CD4-positive, alpha-beta memory T cell (primary cell): ENCODE data around the gene TSPAN1. TPM values are rescaled to one million over a fixed set of nuclear protein-coding genes. Genes with fewer than 3 reads are reported as not detected.

Experiments used
- CTCF ChIA-PET: fragments of 350-600 bp; sonication (Branson Sonifier 250); formaldehyde crosslinking; loops from one replicate; lab custom pipeline; 2021; ENCODE audit warnings: inconsistent platforms; ENCODE audit not compliant: partially characterized antibody; lab: Charles Lee
- POLR2A ChIA-PET: fragments of 350-600 bp; sonication (Branson Sonifier 250); formaldehyde crosslinking; loops from one replicate; lab custom pipeline; 2021; ENCODE audit not compliant: partially characterized antibody; lab: Charles Lee
- DNase-seq, 5 donors: peaks; one replicate each; pipeline versions ENCODE4 v3.0.0 to v3.0.0-alpha.2; 2020 to 2022; ENCODE audit warnings: mixed read lengths in 1 of 5
- H3K27ac ChIP-seq: one replicate; pipeline ENCODE4 v1.7.0; 2013; ENCODE audit warnings: low read depth, low read length
- H3K27me3 ChIP-seq: 2 replicates; pipeline ENCODE4 v1.7.0; 2013; ENCODE audit warnings: mild to moderate bottlenecking, low read length, moderate library complexity; ENCODE audit not compliant: insufficient read depth
- H3K36me3 ChIP-seq: 2 replicates; pipeline ENCODE4 v1.7.0; 2013; ENCODE audit warnings: mild to moderate bottlenecking, low read length, moderate library complexity; ENCODE audit not compliant: insufficient read depth
- H3K4me1 ChIP-seq: 2 replicates; pipeline ENCODE4 v1.7.0; 2013; ENCODE audit warnings: mild to moderate bottlenecking, low read length, moderate library complexity; ENCODE audit not compliant: insufficient read depth
- H3K4me3 ChIP-seq, 2 donors: one replicate each; pipeline ENCODE4 v1.7.0; 2013; ENCODE audit warnings: low read length in 2 of 2, mild to moderate bottlenecking in 1 of 2
- H3K9me3 ChIP-seq, 2 donors: one replicate each; pipeline ENCODE4 v1.7.0; 2013; ENCODE audit warnings: low read length in 2 of 2, control low read depth in 1 of 2; ENCODE audit not compliant: control insufficient read depth in 1 of 2
- H3K27ac Mint-ChIP-seq, 7 donors: one replicate each; pipeline ENCODE4 v1.8.0; 2020 to 2021; ENCODE audit warnings: mixed read lengths in 7 of 7, mild to moderate bottlenecking in 6 of 7, inconsistent platforms in 3 of 7, moderate library complexity in 3 of 7
- H3K27me3 Mint-ChIP-seq, 2 donors: one replicate each; pipeline ENCODE4 v1.8.0; 2020 to 2021; ENCODE audit warnings: mixed read lengths in 2 of 2
- H3K36me3 Mint-ChIP-seq, 2 donors: one replicate each; pipeline ENCODE4 v1.8.0; 2020 to 2021; ENCODE audit warnings: mixed read lengths in 2 of 2, inconsistent platforms in 1 of 2, mild to moderate bottlenecking in 1 of 2
- H3K4me1 Mint-ChIP-seq, 4 donors: one replicate each; pipeline ENCODE4 v1.8.0; 2020 to 2021; ENCODE audit warnings: mixed read lengths in 4 of 4, mild to moderate bottlenecking in 1 of 4
- H3K4me3 Mint-ChIP-seq, 8 donors: one replicate each; pipeline ENCODE4 v1.8.0; 2020 to 2021; ENCODE audit warnings: mixed read lengths in 8 of 8, mild to moderate bottlenecking in 7 of 8, moderate library complexity in 6 of 8, inconsistent platforms in 3 of 8
- H3K9me3 Mint-ChIP-seq, 8 donors: one replicate each; pipeline ENCODE4 v1.8.0; 2020 to 2021; ENCODE audit warnings: mixed read lengths in 8 of 8, mild to moderate bottlenecking in 5 of 8, inconsistent platforms in 3 of 8, moderate library complexity in 1 of 8
- intact Hi-C: fragments of 100-400 bp; cut with micrococcal nuclease; formaldehyde crosslinking; loops from one replicate; pipeline ENCODE4 v1.15.1; 2023
- polyA plus RNA-seq, 2 donors: library from polyadenylated mRNA; unstranded; fragments of 300-500 nt; fragmentation: Illumina TruSeq; gene quantifications; one replicate each; pipeline ENCODE4 v1.2.3, GENCODE V29; 2021
- total RNA-seq, 2 experiments: library from RNA; stranded (reverse); gene quantifications; one replicate each; pipeline ENCODE4 v1.2.3, GENCODE V29; 2021

Gene TSPAN1
- total and polyA plus RNA-seq, 4 experiments from 2014 or later, result not detected

DNA sequence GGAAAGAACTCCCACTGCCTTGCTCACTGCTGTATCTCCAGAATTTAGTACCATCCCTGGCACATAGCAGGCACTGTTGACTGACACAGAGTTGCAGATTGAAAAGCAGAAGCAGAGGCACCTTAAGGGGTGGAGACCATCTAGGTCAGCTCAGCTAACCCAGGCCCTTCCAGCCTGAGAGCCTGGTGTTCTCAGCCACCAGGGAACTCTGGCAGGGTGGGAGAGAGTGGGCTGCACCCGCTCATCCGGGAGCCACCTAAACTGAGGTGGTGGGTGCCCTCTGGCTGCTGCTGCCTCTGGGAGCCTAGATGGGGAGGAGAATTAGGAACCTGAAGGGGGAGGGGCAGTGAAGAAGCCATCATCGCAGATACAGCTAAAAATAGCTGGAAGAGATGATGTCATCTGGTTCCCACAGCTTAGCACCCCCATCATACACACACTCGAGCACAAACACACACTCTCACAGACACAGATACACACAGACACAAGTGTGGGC lies 1.5 kb upstream of the TSPAN1 start:
- Histone ChIP-seq H3K9me3 (no peaks in the 10 kb centered on the region), H3K27ac (no peak overlapping the region), H3K36me3 (no peaks in the 10 kb centered on the region), H3K4me3 (no peak overlapping the region), H3K4me1 (no peaks in the 10 kb centered on the region), H3K27me3 (no peaks in the 10 kb centered on the region)
- no peaks in the 10 kb centered on the region for H3K4me1 Mint-ChIP-seq
- no peak overlapping the region for H3K4me3 Mint-ChIP-seq
- H3K27ac Mint-ChIP-seq, result no peak overlapping the region
- no peaks in the 10 kb centered on the region for H3K9me3 Mint-ChIP-seq
- ChIA-PET CTCF (no interaction called here), POLR2A (no interaction called here)
- intact Hi-C loops, result no loop called here
- DNase-seq, result no peak
- H3K27me3 Mint-ChIP-seq, result peaks cover 2 to 4% of the 10 kb centered on the region in 2 donors
- H3K36me3 Mint-ChIP-seq, result no peaks in the 10 kb centered on the region

DNA sequence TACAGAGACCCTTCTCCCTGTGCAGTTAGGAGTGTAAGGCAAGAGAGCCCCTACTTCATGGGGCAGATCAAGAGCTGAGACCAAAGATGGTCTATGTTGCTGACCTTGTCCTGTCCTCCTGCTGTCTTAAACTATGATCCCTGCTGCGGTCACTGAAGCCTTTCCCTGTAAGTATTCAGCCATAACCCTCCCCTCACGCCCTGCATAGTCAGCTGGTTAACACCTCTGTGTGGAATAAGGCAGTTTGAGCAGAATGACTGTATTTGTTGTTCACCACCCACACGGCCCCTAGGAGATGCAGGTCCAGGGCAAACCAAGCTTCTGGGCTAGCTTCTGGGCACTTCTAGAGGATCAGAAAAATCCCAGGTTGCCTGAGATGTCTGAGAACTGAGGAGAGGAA lies 356 bp downstream of the TSPAN1 start:
- POLR2A ChIA-PET, result interaction anchor here (1.0 kb wide), 1 partner anchor 8 kb away, joined by 3 read pairs; no protein-coding TSS in a partner anchor
- no peaks in the 10 kb centered on the region for H3K9me3 ChIP-seq
- CTCF ChIA-PET, result interaction anchor here (10.8 kb wide), 1 partner anchor 139 kb away, joined by 162 read pairs; no protein-coding TSS in a partner anchor
- intact Hi-C loops, result no loop called here
- no peaks in the 10 kb centered on the region for H3K4me1 Mint-ChIP-seq
- no peaks in the 10 kb centered on the region for H3K36me3 ChIP-seq
- H3K4me3 ChIP-seq, result no peak overlapping the region
- no peak overlapping the region for H3K27ac ChIP-seq
- DNase-seq, result no peak
- H3K27ac Mint-ChIP-seq, result peak overlapping the region in 1 of 7 donors; percentile 15
- H3K4me3 Mint-ChIP-seq, result no peak overlapping the region
- H3K4me1 ChIP-seq, result no peaks in the 10 kb centered on the region
- H3K27me3 ChIP-seq, result no peaks in the 10 kb centered on the region
- H3K36me3 Mint-ChIP-seq, result no peaks in the 10 kb centered on the region
- peaks cover 2% of the 10 kb centered on the region in 2 donors for H3K27me3 Mint-ChIP-seq
- no peaks in the 10 kb centered on the region for H3K9me3 Mint-ChIP-seq

DNA sequence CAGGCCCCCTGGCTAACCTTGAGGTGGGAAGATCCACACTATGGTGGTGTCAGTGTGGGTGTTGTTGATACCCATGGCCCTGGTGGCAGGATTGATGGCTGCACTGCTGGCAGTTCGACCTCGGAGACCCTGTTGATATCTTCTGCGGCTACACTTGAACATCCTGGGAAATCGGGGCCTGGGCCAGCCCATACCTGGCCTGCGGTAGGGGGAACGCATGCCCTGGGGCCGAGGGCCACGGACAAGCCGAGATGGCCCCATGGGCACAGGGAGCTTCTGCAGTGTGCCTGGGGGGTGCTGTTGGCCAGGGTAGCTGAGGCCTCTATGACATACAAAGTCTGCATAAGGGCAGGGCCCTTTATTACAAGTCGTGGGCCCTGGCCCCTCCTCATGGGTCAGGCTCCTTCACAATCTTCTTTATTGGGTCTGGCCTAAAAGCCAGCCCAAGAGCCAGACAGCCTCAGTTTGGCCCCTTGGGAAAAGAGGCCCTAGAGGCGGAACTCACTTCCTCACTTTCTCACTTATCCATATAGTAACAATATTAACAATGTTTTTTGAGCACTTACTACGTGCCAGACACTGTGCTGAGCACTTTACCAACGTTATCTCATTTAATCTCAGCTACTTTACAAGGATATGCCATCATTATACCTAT lies 1.5 kb downstream of the TSPAN1 start, which contains the start of gene P3R3URF:
TSS of gene P3R3URF (minus strand) at position 278 of the 655 bp plus-strand sequence. CDS start at position 261, 17 bp downstream.
- Histone ChIP-seq H3K4me3 (no peak within 1 kb of the TSS), H3K27me3 (no peaks in the 10 kb centered on the region), H3K9me3 (no peaks in the 10 kb centered on the region), H3K36me3 (no peaks in the 10 kb centered on the region), H3K4me1 (no peaks in the 10 kb centered on the region), H3K27ac (no peak within 1 kb of the TSS)
- no peak within 1 kb of the TSS for H3K4me3 Mint-ChIP-seq
- H3K36me3 Mint-ChIP-seq, result no peaks in the 10 kb centered on the region
- ChIA-PET POLR2A (no interaction called here), CTCF (interaction anchor here (10.8 kb wide), 1 partner anchor 140 kb away, joined by 162 read pairs; no protein-coding TSS in a partner anchor)
- no peak for DNase-seq
- H3K27me3 Mint-ChIP-seq, result no peaks in the 10 kb centered on the region
- no peaks in the 10 kb centered on the region for H3K9me3 Mint-ChIP-seq
- H3K4me1 Mint-ChIP-seq, result no peaks in the 10 kb centered on the region
- intact Hi-C loops, result no loop called here
- peak within 1 kb of the TSS in 1 of 7 donors; percentile 15 for H3K27ac Mint-ChIP-seq

DNA sequence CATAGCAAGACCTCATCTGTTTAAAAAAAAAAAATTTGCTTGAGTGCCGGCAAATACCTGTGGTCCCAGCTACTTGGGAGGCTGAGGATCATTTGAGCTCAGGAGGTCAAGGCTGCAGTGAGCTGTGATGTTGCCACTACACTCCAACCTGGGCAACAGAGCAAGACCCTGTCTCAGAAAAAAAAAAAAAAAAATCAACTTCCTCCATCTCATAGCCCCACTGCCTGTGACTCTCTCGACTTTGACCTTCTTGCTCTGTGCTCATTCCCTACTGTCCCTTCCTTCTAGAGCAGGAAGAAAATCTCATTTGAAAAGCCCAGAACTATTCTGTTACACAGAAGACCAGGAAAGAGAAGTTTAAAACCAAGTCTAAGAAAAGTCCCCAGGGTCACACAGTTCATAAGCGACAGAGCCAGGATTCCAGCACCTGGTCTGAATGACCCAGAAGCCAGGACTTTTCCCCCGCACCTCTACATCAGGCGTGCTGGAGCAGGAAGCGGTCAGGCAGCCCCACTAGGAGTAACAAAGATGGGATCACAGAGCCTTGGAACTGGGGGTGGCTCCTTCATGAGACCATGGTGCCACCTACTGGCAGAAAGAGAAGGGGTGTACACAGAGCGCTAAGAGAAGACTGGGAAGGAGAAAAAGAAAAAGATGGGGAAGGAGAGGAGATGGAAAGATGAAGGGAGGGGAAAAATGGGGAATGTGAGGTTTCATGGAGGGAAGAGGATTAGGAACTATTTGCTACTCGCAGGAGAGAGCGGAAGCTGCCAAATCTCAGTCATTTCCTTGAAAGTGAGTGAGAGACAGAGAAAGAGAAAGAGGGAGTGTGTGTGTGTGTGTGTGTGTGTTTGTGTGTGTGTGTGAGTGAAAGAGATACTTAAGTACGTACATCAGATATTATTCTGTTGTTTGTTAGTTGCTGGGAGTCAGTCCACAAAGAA lies 4.5 kb downstream of the TSPAN1 start:
- Histone ChIP-seq H3K27ac (no peak overlapping the region), H3K4me1 (no peaks in the 10 kb centered on the region), H3K36me3 (no peaks in the 10 kb centered on the region), H3K27me3 (no peaks in the 10 kb centered on the region), H3K4me3 (no peak overlapping the region), H3K9me3 (no peaks in the 10 kb centered on the region)
- Mint-ChIP-seq H3K27me3 (no peaks in the 10 kb centered on the region), H3K9me3 (no peaks in the 10 kb centered on the region), H3K36me3 (no peaks in the 10 kb centered on the region), H3K4me1 (peaks cover 0 to 3% (median under 1%) of the 10 kb centered on the region in 4 donors), H3K4me3 (no peak overlapping the region), H3K27ac (no peak overlapping the region)
- intact Hi-C loops, result loop anchor here (1.0 kb wide), 2 partner anchors 44 to 142 kb away; no protein-coding TSS in a partner anchor
- POLR2A ChIA-PET, result no interaction called here
- DNase-seq, result peak; percentile 51 to 66 (median 55)
- CTCF ChIA-PET, result interaction anchor here (0.6 to 10.8 kb wide), 11 partner anchors 11 to 1841 kb away, joined by 3 to 162 read pairs (median 3); no protein-coding TSS in a partner anchor

DNA sequence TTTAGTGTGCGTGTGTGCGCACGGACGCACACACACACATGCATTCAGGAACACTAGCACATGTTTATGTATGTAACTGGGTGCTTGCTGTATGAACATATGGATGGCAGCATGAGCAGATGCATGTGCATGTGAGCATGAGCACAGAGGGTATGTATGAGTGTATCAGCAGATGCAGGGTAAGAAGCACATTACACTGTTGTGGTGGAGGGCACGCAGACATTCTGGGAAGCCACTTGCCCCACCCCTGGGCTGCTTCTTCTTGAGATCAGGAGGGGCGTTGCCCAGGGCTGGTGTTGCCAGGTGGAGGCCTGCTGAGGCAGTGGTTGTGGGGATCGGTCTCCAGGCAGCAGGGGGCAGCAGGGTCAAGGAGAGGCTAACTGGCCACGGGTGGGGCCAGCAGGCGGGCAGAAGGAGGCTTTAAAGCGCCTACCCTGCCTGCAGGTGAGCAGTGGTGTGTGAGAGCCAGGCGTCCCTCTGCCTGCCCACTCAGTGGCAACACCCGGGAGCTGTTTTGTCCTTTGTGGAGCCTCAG lies 5.3 kb downstream of the TSPAN1 start:
- POLR2A ChIA-PET, result no interaction called here
- H3K27me3 Mint-ChIP-seq, result no peaks in the 10 kb centered on the region
- peaks cover 1 to 8% (median 6%) of the 10 kb centered on the region in 4 donors for H3K4me1 Mint-ChIP-seq
- Histone ChIP-seq H3K9me3 (no peaks in the 10 kb centered on the region), H3K4me1 (peaks cover 4% of the 10 kb centered on the region), H3K36me3 (no peaks in the 10 kb centered on the region), H3K27me3 (no peaks in the 10 kb centered on the region), H3K27ac (no peak overlapping the region), H3K4me3 (no peak overlapping the region)
- CTCF ChIA-PET, result interaction anchor here (0.6 to 10.8 kb wide), 5 partner anchors 12 to 144 kb away, joined by 3 to 162 read pairs (median 6); no protein-coding TSS in a partner anchor
- DNase-seq, result no peak
- no peak overlapping the region for H3K27ac Mint-ChIP-seq
- no peaks in the 10 kb centered on the region for H3K9me3 Mint-ChIP-seq
- intact Hi-C loops, result no loop called here
- no peak overlapping the region for H3K4me3 Mint-ChIP-seq
- no peaks in the 10 kb centered on the region for H3K36me3 Mint-ChIP-seq

DNA sequence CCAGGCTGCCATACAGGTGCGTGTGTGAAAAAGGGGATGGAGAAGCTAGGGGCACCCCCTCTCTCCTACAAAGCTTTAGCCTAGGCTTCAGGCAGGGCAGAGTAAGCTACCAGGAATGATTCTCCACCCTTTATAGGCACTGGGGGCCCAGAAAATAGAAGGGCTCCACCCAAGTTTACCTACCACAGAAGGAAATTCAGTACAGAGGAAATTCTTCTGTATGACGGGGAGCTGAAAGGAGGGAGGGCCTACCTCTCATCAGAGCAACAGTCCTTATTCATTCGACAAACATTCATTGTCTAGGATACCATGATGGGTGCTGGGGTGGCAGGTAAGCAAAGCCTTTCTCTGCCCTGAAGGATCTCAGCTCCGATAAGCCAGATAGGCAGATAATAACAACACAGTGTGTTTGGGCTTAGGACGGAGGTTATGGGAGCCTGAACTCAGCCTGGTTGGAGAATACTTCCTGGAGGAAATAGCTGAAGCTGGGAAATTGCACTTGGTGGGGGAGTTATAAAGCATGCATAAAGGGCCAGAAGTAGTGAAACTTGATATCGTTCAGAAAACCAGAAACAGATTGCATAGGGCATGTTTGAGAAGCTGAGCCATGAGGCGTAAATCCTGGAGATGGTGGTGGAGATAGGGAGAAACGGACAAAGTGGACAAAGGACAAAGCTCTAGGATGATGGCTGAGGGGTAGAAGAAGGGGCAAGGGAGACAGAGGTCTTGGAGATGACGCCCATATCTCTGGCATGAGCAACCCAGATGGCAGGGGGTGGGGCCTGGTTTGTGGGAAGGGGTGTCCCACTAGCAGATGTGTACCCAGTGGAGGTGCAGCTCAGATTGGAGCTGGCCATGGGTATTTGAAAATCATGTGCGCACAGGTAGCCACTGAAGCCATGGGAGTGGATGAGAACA lies 6.7 kb downstream of the TSPAN1 start:
- peak overlapping the region in 3 of 7 donors; percentile 20 to 37 (median 32) for H3K27ac Mint-ChIP-seq
- ChIA-PET POLR2A (no interaction called here), CTCF (interaction anchor here (1.1 to 10.8 kb wide), 10 partner anchors 11 to 155 kb away, joined by 3 to 162 read pairs (median 6); no protein-coding TSS in a partner anchor)
- no peaks in the 10 kb centered on the region for H3K27me3 Mint-ChIP-seq
- peaks cover 2 to 12% (median 8%) of the 10 kb centered on the region in 4 donors for H3K4me1 Mint-ChIP-seq
- DNase-seq, result no peak
- no peaks in the 10 kb centered on the region for H3K9me3 ChIP-seq
- no peak overlapping the region for H3K4me3 ChIP-seq
- H3K36me3 Mint-ChIP-seq, result no peaks in the 10 kb centered on the region
- no peaks in the 10 kb centered on the region for H3K27me3 ChIP-seq
- H3K36me3 ChIP-seq, result no peaks in the 10 kb centered on the region
- no peak overlapping the region for H3K27ac ChIP-seq
- intact Hi-C loops, result no loop called here
- peaks cover 6% of the 10 kb centered on the region for H3K4me1 ChIP-seq
- no peak overlapping the region for H3K4me3 Mint-ChIP-seq
- H3K9me3 Mint-ChIP-seq, result no peaks in the 10 kb centered on the region
